HFF-Myc (cell line): ENCODE results near the gene PSMA1.

Source experiments
- DNase-seq: peaks from one replicate; pipeline ENCODE4 v3.0.0-alpha.2; 2011; ENCODE audit warnings: low read depth; ENCODE audit errors: extremely low read depth
- H3K4me3 ChIP-seq: replicated peaks from 2 replicates; pipeline ENCODE4 v1.5.1; 2011; ENCODE audit warnings: low read depth, mild to moderate bottlenecking, control low read depth, low read length
- TF ChIP-seq, protein P1 (sequence below): IDR thresholded peaks from 2 replicates; pipeline ENCODE4 v1.5.1; 2012; ENCODE audit warnings: mild to moderate bottlenecking, low read depth, low read length, control low read depth; ENCODE audit errors: missing control alignments

PSMA1 gene

GRCh38 chr11:14480716-14481115 lies 39.5 kb downstream of the PSMA1 start:
- DNase-seq: no peak
- TF ChIP-seq, protein P1, sequence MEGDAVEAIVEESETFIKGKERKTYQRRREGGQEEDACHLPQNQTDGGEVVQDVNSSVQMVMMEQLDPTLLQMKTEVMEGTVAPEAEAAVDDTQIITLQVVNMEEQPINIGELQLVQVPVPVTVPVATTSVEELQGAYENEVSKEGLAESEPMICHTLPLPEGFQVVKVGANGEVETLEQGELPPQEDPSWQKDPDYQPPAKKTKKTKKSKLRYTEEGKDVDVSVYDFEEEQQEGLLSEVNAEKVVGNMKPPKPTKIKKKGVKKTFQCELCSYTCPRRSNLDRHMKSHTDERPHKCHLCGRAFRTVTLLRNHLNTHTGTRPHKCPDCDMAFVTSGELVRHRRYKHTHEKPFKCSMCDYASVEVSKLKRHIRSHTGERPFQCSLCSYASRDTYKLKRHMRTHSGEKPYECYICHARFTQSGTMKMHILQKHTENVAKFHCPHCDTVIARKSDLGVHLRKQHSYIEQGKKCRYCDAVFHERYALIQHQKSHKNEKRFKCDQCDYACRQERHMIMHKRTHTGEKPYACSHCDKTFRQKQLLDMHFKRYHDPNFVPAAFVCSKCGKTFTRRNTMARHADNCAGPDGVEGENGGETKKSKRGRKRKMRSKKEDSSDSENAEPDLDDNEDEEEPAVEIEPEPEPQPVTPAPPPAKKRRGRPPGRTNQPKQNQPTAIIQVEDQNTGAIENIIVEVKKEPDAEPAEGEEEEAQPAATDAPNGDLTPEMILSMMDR: no peak

GRCh38 chr11:14471127-14471526 lies 49.1 kb downstream of the PSMA1 start:
- TF ChIP-seq, protein P1: no peak
- DNase-seq: no peak
- no peak overlapping the region for H3K4me3 ChIP-seq

More at GRCh38 chr11:14480716-14481115, 39.5 kb downstream of the PSMA1 start:
- H3K4me3 ChIP-seq: no peak overlapping the region

GRCh38 chr11:14463623-14464022 lies 56.6 kb downstream of the PSMA1 start:
- H3K4me3 ChIP-seq: no peak overlapping the region
- TF ChIP-seq, protein P1: no peak
- DNase-seq: no peak

GRCh38 chr11:14460147-14460546 lies 60.0 kb downstream of the PSMA1 start:
- no peak for DNase-seq
- TF ChIP-seq, protein P1: no peak
- H3K4me3 ChIP-seq: no peak overlapping the region

DNA sequence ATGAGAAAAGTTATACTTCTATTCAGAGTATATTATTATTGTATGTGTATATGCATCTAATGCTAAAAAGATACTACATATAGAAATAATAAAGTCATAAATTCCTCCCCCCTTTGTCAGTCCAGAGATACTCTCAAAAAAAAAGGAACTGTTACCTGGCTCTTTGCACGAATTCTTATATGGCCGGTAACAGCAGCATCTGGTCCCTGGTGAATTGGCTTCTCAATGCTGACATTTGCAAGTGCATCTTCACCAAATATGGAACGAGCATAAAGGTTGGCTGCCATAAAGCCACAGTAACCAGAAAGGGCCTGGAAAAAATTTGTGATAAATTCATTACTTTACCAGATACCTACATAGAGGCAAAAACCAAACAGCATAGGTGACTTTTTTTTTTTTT lies 61.8 kb downstream of the PSMA1 start:
- TF ChIP-seq, protein P1: no peak
- no peak for DNase-seq
- H3K4me3 ChIP-seq: no peak overlapping the region

DNA sequence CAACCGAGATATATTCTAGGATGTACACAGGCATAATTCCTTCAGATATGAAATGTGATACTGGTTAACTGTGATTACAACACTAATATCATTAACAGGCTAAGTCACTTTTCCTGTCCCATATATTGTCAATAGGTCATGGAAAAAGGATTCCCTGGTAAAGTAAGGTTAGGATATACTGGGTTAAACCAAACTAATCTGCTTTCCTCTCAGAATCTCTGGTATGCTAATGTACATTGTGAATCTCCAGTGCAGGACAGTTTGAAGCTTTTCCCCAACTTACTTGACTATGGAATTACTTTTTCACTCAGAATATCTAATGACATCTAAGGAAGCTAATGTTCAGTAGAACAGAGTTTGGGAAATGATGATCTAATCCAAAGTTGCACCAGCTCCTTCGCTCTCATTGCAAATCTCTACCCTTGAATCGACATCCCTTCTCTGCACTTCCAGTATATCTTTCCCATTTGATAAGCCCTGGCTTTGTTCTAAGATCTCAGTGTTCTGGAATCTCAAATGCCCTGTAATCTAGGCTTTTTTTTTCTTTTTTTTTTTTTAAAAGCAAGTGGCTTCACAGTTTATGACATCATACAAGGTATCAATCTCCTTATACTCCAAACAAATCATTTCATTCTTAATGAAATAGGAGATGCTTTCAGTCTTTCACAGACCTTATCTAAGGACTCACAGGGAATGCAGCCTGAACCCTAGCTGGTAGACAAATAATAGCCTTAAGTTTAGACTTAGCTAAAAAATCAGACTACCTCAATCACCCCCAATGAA lies 64.3 kb downstream of the PSMA1 start:
- no peak overlapping the region for H3K4me3 ChIP-seq
- DNase-seq: no peak
- TF ChIP-seq, protein P1: no peak
